DND-41 (cell line): ENCODE measurements around the gene DAGLA.

ENCODE experiments used
- ATAC-seq: fragments of 200-7000 bp; cut with Tn5 transposase; 3 replicates; pipeline ENCODE4 v1.9.1; 2021; ENCODE audit warnings: low read depth; ENCODE audit not compliant: insufficient read depth
- DNase-seq: peaks from one replicate; pipeline ENCODE4 v3.0.0-alpha.2; 2020
- H2AFZ ChIP-seq: 2 replicates; pipeline ENCODE4 v1.6.0; 2012; ENCODE audit warnings: low read depth, low read length
- H3K27ac ChIP-seq: 2 replicates; pipeline ENCODE4 v1.5.1; 2012; ENCODE audit warnings: low read length, inconsistent platforms
- H3K27me3 ChIP-seq: fragments of 200-600 bp; sonication (generic); 2 replicates; pipeline ENCODE4 v1.6.0; 2012; ENCODE audit warnings: low read length, mild to moderate bottlenecking, inconsistent platforms; ENCODE audit not compliant: insufficient read depth, poor library complexity
- H3K36me3 ChIP-seq: 2 replicates; pipeline ENCODE4 v1.5.1; 2012; ENCODE audit warnings: low read length, inconsistent platforms; ENCODE audit not compliant: insufficient read depth
- H3K4me1 ChIP-seq: 2 replicates; pipeline ENCODE4 v1.5.1; 2012; ENCODE audit warnings: mild to moderate bottlenecking, low read length; ENCODE audit not compliant: insufficient read depth
- H3K4me2 ChIP-seq: 2 replicates; pipeline ENCODE4 v1.6.0; 2012; ENCODE audit warnings: mild to moderate bottlenecking, moderate library complexity, low read length, inconsistent platforms; ENCODE audit not compliant: insufficient read depth
- H3K4me3 ChIP-seq, 2 experiments: fragments of 200-600 bp in 1 of 2; shearing (Covaris generic) in 1 of 2; 2 replicates each; pipeline ENCODE4 v1.5.1; 2012 to 2016; ENCODE audit warnings: inconsistent platforms in 2 of 2, low read length in 2 of 2, mild to moderate bottlenecking in 2 of 2, low read depth in 1 of 2, moderate library complexity in 1 of 2
- H3K79me2 ChIP-seq: 2 replicates; pipeline ENCODE4 v1.6.0; 2012; ENCODE audit warnings: low read length, inconsistent platforms; ENCODE audit not compliant: insufficient read depth
- H3K9ac ChIP-seq: 2 replicates; pipeline ENCODE4 v1.6.0; 2012; ENCODE audit warnings: low read depth, mild to moderate bottlenecking, inconsistent platforms, low read length, moderate library complexity
- H3K9me3 ChIP-seq: 2 replicates; pipeline ENCODE4 v1.5.1; 2012; ENCODE audit warnings: low read length, moderate library complexity, mild to moderate bottlenecking, inconsistent platforms; ENCODE audit not compliant: insufficient read depth, severe bottlenecking
- H4K20me1 ChIP-seq: 2 replicates; pipeline ENCODE4 v1.6.0; 2012; ENCODE audit warnings: low read length; ENCODE audit not compliant: insufficient read depth
- EZH2 ChIP-seq: IDR thresholded peaks from 3 replicates; pipeline ENCODE4 v1.6.1; 2012; ENCODE audit warnings: borderline replicate concordance, low read depth, mild to moderate bottlenecking, moderate library complexity, low read length, inconsistent platforms; ENCODE audit not compliant: severe bottlenecking
- TF ChIP-seq, protein P1 (sequence below): IDR thresholded peaks from 2 replicates; pipeline ENCODE4 v1.5.1; 2012; ENCODE audit warnings: borderline replicate concordance, low read length, moderate library complexity, mild to moderate bottlenecking; ENCODE audit not compliant: poor library complexity, severe bottlenecking; ENCODE audit errors: extremely low read depth

DAGLA gene

DNA sequence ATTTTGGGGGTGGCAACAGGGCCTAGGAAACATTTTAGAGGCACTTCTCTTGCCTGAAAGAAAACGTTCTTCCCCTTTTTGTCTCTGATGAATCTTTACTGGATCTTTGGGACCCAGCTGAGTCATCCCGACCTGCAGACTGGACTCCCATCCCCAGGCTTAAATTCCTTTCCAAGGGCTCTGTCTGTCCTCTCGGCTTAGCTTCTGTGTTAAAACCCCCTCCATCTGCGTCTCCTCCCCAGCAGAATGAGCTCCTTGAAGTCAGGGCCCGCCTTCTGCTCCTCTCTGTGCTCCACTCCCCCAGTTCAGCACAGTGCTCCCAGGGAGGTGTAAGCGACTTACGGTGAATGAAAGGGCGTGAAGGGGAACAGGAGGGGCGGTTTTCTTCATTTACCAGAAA lies 895 bp upstream of the DAGLA start:
- Histone ChIP-seq H3K27ac (no peak overlapping the region), H3K9ac (no peak overlapping the region), H4K20me1 (peaks cover 3% of the 10 kb centered on the region; the same call in 1 of the 2 replicates), H3K9me3 (no peaks in the 10 kb centered on the region), H2AFZ (no peak overlapping the region), H3K36me3 (no peaks in the 10 kb centered on the region), H3K4me3 (no peak overlapping the region), H3K27me3 (peaks cover 35% of the 10 kb centered on the region), H3K4me1 (no peaks in the 10 kb centered on the region), H3K79me2 (no peaks in the 10 kb centered on the region), H3K4me2 (no peak overlapping the region)
- no peak for TF ChIP-seq EZH2
- TF ChIP-seq, protein P1, sequence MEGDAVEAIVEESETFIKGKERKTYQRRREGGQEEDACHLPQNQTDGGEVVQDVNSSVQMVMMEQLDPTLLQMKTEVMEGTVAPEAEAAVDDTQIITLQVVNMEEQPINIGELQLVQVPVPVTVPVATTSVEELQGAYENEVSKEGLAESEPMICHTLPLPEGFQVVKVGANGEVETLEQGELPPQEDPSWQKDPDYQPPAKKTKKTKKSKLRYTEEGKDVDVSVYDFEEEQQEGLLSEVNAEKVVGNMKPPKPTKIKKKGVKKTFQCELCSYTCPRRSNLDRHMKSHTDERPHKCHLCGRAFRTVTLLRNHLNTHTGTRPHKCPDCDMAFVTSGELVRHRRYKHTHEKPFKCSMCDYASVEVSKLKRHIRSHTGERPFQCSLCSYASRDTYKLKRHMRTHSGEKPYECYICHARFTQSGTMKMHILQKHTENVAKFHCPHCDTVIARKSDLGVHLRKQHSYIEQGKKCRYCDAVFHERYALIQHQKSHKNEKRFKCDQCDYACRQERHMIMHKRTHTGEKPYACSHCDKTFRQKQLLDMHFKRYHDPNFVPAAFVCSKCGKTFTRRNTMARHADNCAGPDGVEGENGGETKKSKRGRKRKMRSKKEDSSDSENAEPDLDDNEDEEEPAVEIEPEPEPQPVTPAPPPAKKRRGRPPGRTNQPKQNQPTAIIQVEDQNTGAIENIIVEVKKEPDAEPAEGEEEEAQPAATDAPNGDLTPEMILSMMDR, result no peak
- ATAC-seq, result no peak
- no peak for DNase-seq

GRCh38 chr11:61680622-61681221 lies 531 bp downstream of the DAGLA start:
- no peaks in the 10 kb centered on the region for H3K4me1 ChIP-seq
- no peak overlapping the region for H3K27ac ChIP-seq
- no peaks in the 10 kb centered on the region for H3K36me3 ChIP-seq
- H3K9ac ChIP-seq, result no peak overlapping the region
- H3K4me2 ChIP-seq, result no peak overlapping the region
- no peak overlapping the region for H2AFZ ChIP-seq
- no peaks in the 10 kb centered on the region for H3K79me2 ChIP-seq
- peaks cover 3% of the 10 kb centered on the region; the same call in 1 of the 2 replicates for H4K20me1 ChIP-seq
- ATAC-seq, result no peak
- H3K4me3 ChIP-seq, result no peak overlapping the region
- no peaks in the 10 kb centered on the region for H3K9me3 ChIP-seq
- DNase-seq, result no peak
- TF ChIP-seq, protein P1, result no peak
- TF ChIP-seq EZH2, result no peak
- peaks cover 45% of the 10 kb centered on the region for H3K27me3 ChIP-seq

- DNase-seq, result no peak
- peaks cover 3% of the 10 kb centered on the region; the same call in 1 of the 2 replicates for H4K20me1 ChIP-seq
- H3K27me3 ChIP-seq, result peaks cover 42% of the 10 kb centered on the region
- no peaks in the 10 kb centered on the region for H3K36me3 ChIP-seq
- no peak overlapping the region for H2AFZ ChIP-seq
- no peaks in the 10 kb centered on the region for H3K79me2 ChIP-seq
- no peak overlapping the region for H3K4me2 ChIP-seq
- TF ChIP-seq, protein P1, result no peak
- no peak for TF ChIP-seq EZH2
- no peak for ATAC-seq
- no peak overlapping the region for H3K27ac ChIP-seq
- no peaks in the 10 kb centered on the region for H3K9me3 ChIP-seq
- no peak overlapping the region for H3K9ac ChIP-seq
- no peak overlapping the region for H3K4me3 ChIP-seq
- H3K4me1 ChIP-seq, result no peaks in the 10 kb centered on the region
Measured at GRCh38 chr11:61682093-61682732, 2.0 kb downstream of the DAGLA start.
